ENCODE measurements around the gene OPN5.

Gene OPN5

DNA sequence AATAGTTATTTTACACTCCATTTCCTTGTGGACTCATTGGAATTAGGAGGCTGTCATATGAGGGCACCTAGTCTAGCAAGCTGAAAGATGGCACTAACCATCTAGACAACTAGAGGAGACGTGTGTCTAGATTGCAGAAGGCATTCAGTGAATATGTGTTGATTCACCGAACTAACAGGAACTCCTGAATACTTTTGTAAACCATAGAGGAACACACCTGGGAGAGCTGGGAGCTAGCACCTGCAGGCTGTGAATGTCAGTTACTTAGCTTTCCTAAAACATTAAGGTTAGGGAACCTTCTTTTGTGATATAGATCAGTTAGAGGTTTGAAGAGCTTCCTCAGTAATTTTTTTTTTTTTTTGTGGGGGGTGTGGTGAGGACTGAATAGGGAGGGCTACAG is 7.7 kb downstream of the OPN5 start:
- no peak for DNase-seq

GRCh38 chr6:47792216-47792733 is 10.4 kb downstream of the OPN5 start:
- DNase-seq, result no peak

- DNase-seq, result no peak
These were observed 12.8 kb downstream of the OPN5 start for GRCh38 chr6:47794577-47795135.

- no peak for DNase-seq
These were observed 20.2 kb downstream of the OPN5 start for GRCh38 chr6:47801984-47802383.

DNA sequence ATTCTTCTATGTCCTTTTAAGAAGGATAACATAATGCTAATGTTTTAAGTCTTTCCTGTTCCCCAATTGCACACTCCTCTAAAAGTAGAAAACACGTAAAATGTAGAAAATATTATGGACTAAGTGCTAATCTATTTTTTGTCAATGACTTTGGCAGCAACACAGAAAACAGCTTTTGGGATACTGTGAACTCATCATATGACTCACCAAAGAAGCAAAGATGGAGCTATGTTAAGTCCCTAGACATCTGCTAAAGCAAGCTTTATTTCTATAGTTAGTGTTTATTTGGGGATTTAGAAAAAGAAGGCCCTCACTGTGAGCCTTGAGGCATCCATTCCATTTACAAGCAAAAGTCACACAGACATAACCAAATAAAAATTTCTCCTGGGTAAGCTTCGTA is 23.0 kb downstream of the OPN5 start:
- DNase-seq, result no peak

DNA sequence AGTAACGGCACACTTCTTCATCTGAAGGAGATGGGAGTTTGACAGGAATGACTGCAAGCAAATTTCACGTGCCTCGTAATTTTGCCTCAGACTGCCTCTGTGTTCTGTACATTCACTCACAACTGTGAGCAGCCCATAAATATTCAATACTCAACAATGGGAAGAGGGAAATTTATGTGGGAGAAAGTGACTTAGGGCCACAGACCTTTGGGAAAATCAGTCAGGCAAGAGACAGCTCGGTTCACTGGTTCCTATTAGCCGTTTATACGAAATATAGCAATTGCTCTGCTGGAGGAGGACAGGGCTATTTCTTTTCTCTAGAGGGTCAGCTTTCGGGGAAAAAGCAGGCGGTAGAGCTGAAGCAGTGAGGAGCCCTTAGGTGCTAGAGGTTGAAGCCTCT is 28.0 kb downstream of the OPN5 start:
- no peak for DNase-seq

- no peak for DNase-seq
These were observed 29.1 kb downstream of the OPN5 start for GRCh38 chr6:47810885-47811284.

GRCh38 chr6:47811443-47811842 is 29.6 kb downstream of the OPN5 start:
- DNase-seq, result no peak

DNA sequence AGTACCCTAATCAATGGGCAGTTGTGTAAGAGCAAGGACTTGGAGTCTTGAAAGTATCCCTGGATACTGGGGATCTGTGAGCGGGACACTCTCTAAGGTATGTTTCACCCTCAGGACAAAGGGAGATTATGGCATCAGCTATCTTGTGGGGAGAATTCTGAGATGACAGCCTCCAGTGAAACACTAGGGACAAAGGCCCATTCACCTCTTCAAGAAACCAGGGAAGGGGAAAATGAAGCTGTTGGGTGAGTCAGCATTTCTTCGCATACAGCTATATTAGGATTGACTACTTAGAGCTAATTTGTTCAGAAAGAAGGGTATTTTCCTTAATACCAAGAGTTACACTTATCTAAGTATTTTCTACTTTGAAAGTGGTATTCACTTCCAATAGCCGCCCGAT is 35.9 kb downstream of the OPN5 start:
- no peak for DNase-seq

- no peak for DNase-seq
These were observed 37.6 kb downstream of the OPN5 start for GRCh38 chr6:47819461-47819860.

GRCh38 chr6:47822856-47823554 is 41.2 kb downstream of the OPN5 start:
- DNase-seq, result no peak

DNA sequence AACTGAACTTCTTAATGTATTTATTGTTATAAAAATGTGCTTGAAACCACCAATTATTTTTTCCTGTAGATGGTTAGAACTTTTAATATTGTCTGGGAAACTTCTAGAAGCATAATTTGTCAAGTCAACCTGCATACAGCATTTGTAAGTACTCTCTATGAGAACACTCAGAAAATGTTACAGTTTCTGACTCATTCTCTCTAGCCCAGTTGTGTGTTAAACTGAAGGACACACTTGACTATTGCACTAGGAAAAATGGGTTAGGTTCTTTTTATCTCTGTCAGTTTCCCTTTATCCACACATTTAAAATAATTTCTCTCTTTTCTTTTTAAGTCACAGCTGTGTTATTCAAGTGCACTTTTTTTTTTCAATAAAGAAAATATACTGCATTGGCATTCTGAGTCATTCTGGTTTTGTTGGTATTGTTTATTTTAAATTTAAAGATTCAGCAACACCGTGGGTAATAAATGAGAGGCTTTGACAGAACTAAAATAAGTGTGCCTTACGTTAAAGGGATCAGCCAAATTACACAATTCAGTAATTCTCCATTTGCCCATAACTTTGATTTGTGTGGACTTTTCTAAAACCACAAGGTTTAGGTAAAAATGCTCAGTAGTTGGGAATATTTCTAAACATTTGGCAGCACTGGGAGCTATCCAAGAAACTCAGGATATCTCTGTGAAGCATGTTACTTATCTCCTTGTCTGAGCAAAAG is 50.7 kb downstream of the OPN5 start:
- DNase-seq, result no peak

DNA sequence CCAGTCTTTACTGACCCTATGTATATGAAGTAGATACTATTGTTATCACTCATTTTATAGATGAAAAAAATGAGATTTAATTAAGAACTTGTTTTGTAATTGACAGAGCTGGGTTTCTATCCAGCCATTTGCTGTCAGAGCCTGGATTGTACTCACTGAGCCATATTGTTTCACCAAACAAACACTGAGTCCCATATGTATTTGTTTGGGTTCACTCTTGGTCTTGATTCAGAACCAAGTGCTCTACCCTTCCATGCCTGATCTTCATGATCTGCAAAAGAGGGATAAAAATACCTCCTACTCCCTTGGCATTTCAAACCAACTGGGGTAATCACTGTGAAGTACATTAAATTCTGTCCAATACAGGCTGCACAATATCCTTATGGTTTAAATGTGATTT is 52.4 kb downstream of the OPN5 start:
- no peak for DNase-seq

GRCh38 chr6:47836046-47836445 is 54.2 kb downstream of the OPN5 start:
- no peak for DNase-seq

- DNase-seq, result no peak
These were observed 54.8 kb downstream of the OPN5 start for GRCh38 chr6:47836639-47837038.

DNA sequence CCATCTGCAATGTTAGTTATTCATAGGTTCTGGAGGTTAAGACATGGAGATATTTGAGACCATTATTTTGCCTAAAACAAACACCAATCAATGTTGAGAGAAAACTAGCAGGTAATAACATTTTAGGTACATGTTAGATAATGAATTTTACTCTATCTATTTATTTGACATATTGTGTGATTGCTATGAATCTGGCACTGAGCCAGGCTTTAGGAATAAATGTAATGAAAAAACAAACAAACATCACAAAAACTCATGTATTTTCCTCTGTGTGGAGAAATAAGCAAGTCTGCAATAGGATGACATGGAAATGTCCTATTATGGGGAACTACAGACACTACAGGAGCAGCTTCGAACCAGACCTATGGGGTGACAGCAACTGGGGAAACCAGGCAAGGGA is 57.8 kb downstream of the OPN5 start:
- DNase-seq, result no peak

DNA sequence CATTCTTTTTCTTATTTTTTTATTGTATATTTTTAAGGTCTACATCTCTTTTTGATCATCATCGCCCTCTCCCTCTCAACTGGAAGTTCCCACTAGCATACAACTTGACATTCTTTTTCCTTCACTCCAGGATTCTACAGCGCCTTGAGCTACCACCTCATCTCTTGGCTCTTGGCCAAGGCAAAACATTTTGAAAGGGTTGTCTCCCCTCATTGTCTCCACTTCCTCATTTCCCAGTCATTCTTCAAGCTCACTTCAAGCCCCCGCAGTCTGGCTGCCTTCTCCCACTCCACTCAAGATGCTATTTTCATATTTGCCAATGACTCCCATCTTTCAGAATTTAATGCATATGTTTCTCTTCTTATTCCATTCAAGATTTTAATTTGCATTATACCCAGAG is 63.0 kb downstream of the OPN5 start:
- no peak for DNase-seq

- no peak for DNase-seq
These were observed 64.9 kb downstream of the OPN5 start for GRCh38 chr6:47846752-47847151.

GRCh38 chr6:47851091-47851490 is 69.3 kb downstream of the OPN5 start:
- no peak for DNase-seq

GRCh38 chr6:47852727-47853126 is 70.9 kb downstream of the OPN5 start:
- DNase-seq, result no peak

GRCh38 chr6:47853766-47854165 is 71.9 kb downstream of the OPN5 start:
- DNase-seq, result peak; percentile 23

DNA sequence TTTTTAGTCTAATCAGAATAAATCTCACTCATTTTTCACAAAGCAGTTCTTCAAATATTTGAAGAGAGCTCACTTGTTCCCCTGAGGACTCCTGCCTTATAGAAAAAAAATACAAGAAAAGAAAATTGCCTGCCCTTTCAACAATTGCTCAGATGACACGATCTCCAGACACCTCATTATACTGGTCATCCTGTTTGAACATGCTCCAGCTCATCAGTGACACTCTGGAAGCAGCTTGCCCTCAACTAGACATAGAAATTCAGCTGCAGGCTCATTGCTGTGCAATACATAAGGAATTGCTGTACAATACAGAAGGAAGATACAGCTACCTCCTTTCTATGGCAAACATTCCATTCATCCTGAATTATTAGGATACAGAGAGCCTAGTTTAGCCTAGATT is 73.1 kb downstream of the OPN5 start:
- DNase-seq, result no peak

GRCh38 chr6:47859175-47859574 is 77.3 kb downstream of the OPN5 start:
- DNase-seq, result no peak

GRCh38 chr6:47862731-47863130 is 80.9 kb downstream of the OPN5 start:
- no peak for DNase-seq
